Loucy (cell line): Measurements from ENCODE around the gene ULK1.

ENCODE experiments used
- H2AFZ ChIP-seq: fragments of 200-600 bp; sonication (generic); 2 replicates; pipeline ENCODE4 v1.6.0; 2016; ENCODE audit warnings: antibody characterized with exemption, mild to moderate bottlenecking, low read length, moderate library complexity
- H3F3A ChIP-seq: fragments of 200-600 bp; 2 replicates; pipeline ENCODE4 v1.6.0; 2016; ENCODE audit warnings: antibody characterized with exemption, low read depth, mild to moderate bottlenecking
- H3K27me3 ChIP-seq: fragments of 200-600 bp; sonication (generic); 2 replicates; pipeline ENCODE4 v1.6.1; 2014; ENCODE audit warnings: low read length, mild to moderate bottlenecking; ENCODE audit not compliant: insufficient read depth, poor library complexity, severe bottlenecking
- H3K36me3 ChIP-seq: fragments of 200-600 bp; sonication (generic); 2 replicates; pipeline ENCODE4 v1.6.1; 2016; ENCODE audit warnings: low read length; ENCODE audit not compliant: insufficient read depth
- H3K4me1 ChIP-seq: fragments of 200-600 bp; sonication (generic); 2 replicates; pipeline ENCODE4 v1.5.1; 2014; ENCODE audit warnings: low read length, mild to moderate bottlenecking; ENCODE audit not compliant: insufficient read depth, poor library complexity, severe bottlenecking
- H3K4me2 ChIP-seq: fragments of 200-600 bp; sonication (generic); 2 replicates; pipeline ENCODE4 v1.6.0; 2014; ENCODE audit warnings: antibody characterized with exemption, low read length, low read depth, mild to moderate bottlenecking; ENCODE audit not compliant: poor library complexity, severe bottlenecking
- H3K4me3 ChIP-seq: fragments of 200-600 bp; sonication (generic); 2 replicates; pipeline ENCODE4 v1.5.1; 2014; ENCODE audit warnings: low read length, mild to moderate bottlenecking, mixed read lengths; ENCODE audit not compliant: poor library complexity, severe bottlenecking
- H3K79me2 ChIP-seq: fragments of 200-600 bp; sonication (generic); 2 replicates; pipeline ENCODE4 v1.6.1; 2014; ENCODE audit warnings: low read length; ENCODE audit not compliant: insufficient read depth
- H3K9ac ChIP-seq: fragments of 200-600 bp; sonication (generic); 2 replicates; pipeline ENCODE4 v1.6.0; 2014; ENCODE audit warnings: mild to moderate bottlenecking, low read depth, low read length, moderate library complexity; ENCODE audit not compliant: poor library complexity, severe bottlenecking
- H3K9me2 ChIP-seq: fragments of 200-600 bp; sonication (generic); replicated peaks from 2 replicates; pipeline ENCODE4 v1.6.1; 2016; ENCODE audit warnings: low read depth, low read length, mixed read lengths
- H3K9me3 ChIP-seq: fragments of 200-600 bp; sonication (generic); 2 replicates; pipeline ENCODE4 v1.6.1; 2014; ENCODE audit warnings: mild to moderate bottlenecking, antibody characterized with exemption, low read length, low read depth; ENCODE audit not compliant: insufficient read depth
- H4K20me1 ChIP-seq: fragments of 200-600 bp; sonication (generic); 2 replicates; pipeline ENCODE4 v1.6.0; 2014; ENCODE audit warnings: antibody characterized with exemption, low read length, mild to moderate bottlenecking; ENCODE audit not compliant: insufficient read depth, poor library complexity, severe bottlenecking
- EZH2phosphoT487 ChIP-seq: fragments of 200-600 bp; IDR thresholded peaks from 2 replicates; pipeline ENCODE4 v1.6.1; 2018; ENCODE audit warnings: antibody characterized with exemption, mild to moderate bottlenecking, moderate library complexity, borderline replicate concordance
- TF ChIP-seq, protein P1 (sequence below): fragments of 200-600 bp; sonication (generic); conservative IDR thresholded peaks from 2 replicates; pipeline ENCODE4 v1.5.1; 2014; ENCODE audit warnings: mild to moderate bottlenecking, antibody characterized with exemption, low read length

The ULK1 gene

DNA sequence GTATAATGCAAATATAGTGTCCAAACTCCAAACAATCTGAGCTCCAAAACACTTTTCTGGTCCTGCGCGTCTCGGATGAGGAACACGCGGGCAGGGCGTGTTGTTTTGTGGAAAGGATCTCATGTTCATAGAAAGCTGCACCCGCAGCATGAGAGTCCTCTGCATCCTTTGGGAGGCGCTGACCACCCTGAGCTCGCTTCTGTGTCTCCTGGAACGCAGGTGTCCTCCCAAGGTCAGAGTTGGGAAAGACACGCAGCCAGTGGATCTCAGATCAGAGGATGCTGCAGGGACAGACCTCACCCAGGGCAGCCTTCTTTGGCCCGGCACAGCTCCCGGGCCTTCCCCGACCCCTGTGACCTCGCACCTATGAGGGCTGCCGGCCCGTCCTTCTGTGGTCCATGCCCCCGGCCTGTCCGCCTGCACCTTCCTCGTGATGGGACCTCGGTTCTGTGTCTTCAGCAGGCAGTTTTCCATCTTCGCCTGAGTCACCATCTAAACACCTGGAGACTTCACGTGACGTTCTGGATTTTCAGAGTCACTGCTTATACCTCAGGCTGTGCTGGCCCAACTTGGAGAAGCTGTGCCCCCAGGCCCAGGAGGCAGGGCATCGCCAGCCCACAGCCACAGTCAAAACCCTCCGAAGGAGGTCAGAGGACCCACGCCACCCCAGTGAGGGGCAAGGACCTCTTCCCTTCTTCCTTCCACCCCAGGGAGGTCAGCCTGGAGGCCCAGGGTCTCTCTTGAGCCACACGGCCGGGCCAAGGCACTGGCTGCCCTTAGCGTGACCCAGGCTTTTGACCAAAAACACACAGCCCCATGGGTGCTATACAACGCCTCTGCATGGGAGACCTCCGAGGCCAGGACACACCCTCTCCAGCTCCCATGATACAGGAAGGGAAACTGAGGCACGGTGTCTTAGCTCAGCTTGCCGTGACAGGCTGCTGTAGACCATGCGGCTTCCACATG is 40.3 kb upstream of the ULK1 start:
- Histone ChIP-seq H3K9ac (no peak overlapping the region), H3K79me2 (peaks cover 3% of the 10 kb centered on the region; the same call in 1 of the 2 replicates), H3K9me2 (no peaks in the 10 kb centered on the region), H3K27me3 (no peaks in the 10 kb centered on the region), H3F3A (no peaks in the 10 kb centered on the region), H3K4me3 (no peak overlapping the region), H4K20me1 (no peaks in the 10 kb centered on the region), H3K9me3 (no peaks in the 10 kb centered on the region), H3K36me3 (no peaks in the 10 kb centered on the region), H3K4me2 (no peak overlapping the region), H2AFZ (no peak overlapping the region), H3K4me1 (peaks cover 37% of the 10 kb centered on the region)
- TF ChIP-seq, protein P1, sequence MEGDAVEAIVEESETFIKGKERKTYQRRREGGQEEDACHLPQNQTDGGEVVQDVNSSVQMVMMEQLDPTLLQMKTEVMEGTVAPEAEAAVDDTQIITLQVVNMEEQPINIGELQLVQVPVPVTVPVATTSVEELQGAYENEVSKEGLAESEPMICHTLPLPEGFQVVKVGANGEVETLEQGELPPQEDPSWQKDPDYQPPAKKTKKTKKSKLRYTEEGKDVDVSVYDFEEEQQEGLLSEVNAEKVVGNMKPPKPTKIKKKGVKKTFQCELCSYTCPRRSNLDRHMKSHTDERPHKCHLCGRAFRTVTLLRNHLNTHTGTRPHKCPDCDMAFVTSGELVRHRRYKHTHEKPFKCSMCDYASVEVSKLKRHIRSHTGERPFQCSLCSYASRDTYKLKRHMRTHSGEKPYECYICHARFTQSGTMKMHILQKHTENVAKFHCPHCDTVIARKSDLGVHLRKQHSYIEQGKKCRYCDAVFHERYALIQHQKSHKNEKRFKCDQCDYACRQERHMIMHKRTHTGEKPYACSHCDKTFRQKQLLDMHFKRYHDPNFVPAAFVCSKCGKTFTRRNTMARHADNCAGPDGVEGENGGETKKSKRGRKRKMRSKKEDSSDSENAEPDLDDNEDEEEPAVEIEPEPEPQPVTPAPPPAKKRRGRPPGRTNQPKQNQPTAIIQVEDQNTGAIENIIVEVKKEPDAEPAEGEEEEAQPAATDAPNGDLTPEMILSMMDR = no peak
- TF ChIP-seq EZH2phosphoT487 = no peak

DNA sequence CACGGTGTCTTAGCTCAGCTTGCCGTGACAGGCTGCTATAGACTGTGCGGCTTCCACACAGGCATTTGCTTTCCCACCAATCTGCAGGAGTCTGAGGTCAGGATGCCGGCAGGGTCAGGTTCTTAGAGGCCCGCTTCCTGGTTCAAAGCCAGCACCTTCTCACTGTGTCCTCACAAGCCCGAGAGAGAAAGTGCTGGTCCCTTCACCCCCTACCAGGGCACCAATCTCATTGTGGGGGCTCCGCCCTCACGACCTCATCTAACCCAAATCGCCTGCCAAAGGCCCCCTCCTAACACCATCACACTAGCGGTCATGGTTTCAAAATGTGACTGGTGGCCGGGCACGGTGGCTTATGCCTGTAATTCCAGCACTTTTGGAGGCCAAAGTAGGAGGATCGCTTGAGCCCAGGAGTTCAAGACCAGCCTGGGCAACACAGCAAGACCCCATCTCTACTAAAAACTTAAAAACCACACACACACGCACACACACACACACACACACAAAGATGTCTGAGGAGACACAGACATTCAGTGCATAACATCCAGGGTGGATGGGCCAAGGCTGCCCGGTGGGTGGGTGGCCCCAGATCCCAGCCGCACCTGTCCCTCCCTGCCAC is 39.5 kb upstream of the ULK1 start:
- no peaks in the 10 kb centered on the region for H3K27me3 ChIP-seq
- no peak overlapping the region for H3K9ac ChIP-seq
- H3K4me2 ChIP-seq = no peak overlapping the region
- TF ChIP-seq, protein P1 = no peak
- no peak for TF ChIP-seq EZH2phosphoT487
- H3K9me2 ChIP-seq = no peaks in the 10 kb centered on the region
- H3K4me1 ChIP-seq = peaks cover 37% of the 10 kb centered on the region
- no peaks in the 10 kb centered on the region for H3K36me3 ChIP-seq
- H3K79me2 ChIP-seq = peaks cover 3% of the 10 kb centered on the region; the same call in 1 of the 2 replicates
- no peaks in the 10 kb centered on the region for H3F3A ChIP-seq
- no peak overlapping the region for H3K4me3 ChIP-seq
- no peaks in the 10 kb centered on the region for H3K9me3 ChIP-seq
- H4K20me1 ChIP-seq = no peaks in the 10 kb centered on the region
- no peak overlapping the region for H2AFZ ChIP-seq

DNA sequence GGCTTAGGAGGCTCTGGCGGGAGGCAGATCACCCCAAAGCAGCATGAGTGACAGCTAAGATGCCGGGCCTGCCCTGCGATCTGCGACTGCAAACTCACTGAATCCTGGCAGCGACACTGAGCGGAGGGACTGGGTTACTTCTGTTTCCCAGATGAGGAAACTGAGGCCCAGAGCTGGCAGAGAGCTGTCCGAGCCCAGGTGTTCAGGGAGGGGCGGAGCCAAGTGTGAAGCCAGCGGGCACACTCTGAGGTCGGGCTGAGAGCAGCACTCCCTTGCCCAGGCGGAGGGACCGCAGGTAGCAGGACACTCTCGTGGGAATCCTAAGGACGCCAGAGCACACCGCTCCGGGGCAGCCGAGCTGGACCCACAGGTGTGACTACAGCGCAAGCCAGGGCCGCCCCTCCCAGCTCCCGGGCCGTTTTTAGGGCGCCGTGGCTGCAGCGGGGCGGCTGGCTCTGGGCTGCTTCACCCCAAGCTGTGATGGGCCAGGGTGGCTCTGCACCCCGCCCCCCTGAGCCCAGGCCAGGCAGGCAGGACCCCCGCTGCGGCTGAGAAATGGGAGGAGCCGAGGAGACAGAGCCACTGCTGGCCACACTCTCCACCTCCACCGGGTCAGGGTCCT is 38.8 kb upstream of the ULK1 start:
- H3K9me3 ChIP-seq = no peaks in the 10 kb centered on the region
- H3K9ac ChIP-seq = no peak overlapping the region
- no peaks in the 10 kb centered on the region for H4K20me1 ChIP-seq
- H3K9me2 ChIP-seq = no peaks in the 10 kb centered on the region
- H3K4me1 ChIP-seq = peaks cover 37% of the 10 kb centered on the region
- H2AFZ ChIP-seq = no peak overlapping the region
- H3K4me3 ChIP-seq = no peak overlapping the region
- H3K4me2 ChIP-seq = no peak overlapping the region
- peaks cover 3% of the 10 kb centered on the region; the same call in 1 of the 2 replicates for H3K79me2 ChIP-seq
- no peaks in the 10 kb centered on the region for H3K27me3 ChIP-seq
- no peaks in the 10 kb centered on the region for H3K36me3 ChIP-seq
- TF ChIP-seq, protein P1 = no peak
- TF ChIP-seq EZH2phosphoT487 = no peak
- H3F3A ChIP-seq = no peaks in the 10 kb centered on the region
